B cell (primary cell): ENCODE data around the gene BNIP5.

ENCODE experiments used
- EZH2 ChIP-seq: IDR thresholded peaks from 2 replicates; pipeline ENCODE4 v1.6.1; 2012; ENCODE audit warnings: borderline replicate concordance, low read depth, mild to moderate bottlenecking, moderate library complexity, low read length; ENCODE audit not compliant: insufficient read depth, poor library complexity, severe bottlenecking
- TF ChIP-seq, protein P1 (sequence below): fragments of 200-600 bp; IDR thresholded peaks from one replicate; pipeline ENCODE4 v1.8.0; 2022; ENCODE audit warnings: antibody characterized with exemption, mild to moderate bottlenecking

- TF ChIP-seq, protein P1, sequence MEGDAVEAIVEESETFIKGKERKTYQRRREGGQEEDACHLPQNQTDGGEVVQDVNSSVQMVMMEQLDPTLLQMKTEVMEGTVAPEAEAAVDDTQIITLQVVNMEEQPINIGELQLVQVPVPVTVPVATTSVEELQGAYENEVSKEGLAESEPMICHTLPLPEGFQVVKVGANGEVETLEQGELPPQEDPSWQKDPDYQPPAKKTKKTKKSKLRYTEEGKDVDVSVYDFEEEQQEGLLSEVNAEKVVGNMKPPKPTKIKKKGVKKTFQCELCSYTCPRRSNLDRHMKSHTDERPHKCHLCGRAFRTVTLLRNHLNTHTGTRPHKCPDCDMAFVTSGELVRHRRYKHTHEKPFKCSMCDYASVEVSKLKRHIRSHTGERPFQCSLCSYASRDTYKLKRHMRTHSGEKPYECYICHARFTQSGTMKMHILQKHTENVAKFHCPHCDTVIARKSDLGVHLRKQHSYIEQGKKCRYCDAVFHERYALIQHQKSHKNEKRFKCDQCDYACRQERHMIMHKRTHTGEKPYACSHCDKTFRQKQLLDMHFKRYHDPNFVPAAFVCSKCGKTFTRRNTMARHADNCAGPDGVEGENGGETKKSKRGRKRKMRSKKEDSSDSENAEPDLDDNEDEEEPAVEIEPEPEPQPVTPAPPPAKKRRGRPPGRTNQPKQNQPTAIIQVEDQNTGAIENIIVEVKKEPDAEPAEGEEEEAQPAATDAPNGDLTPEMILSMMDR, result no peak
- no peak for TF ChIP-seq EZH2
These were observed 21.2 kb upstream of the BNIP5 start for GRCh38 chr6:36357872-36358225.
